ENCODE measurements around the gene ZNF76.

The ZNF76 gene

DNA sequence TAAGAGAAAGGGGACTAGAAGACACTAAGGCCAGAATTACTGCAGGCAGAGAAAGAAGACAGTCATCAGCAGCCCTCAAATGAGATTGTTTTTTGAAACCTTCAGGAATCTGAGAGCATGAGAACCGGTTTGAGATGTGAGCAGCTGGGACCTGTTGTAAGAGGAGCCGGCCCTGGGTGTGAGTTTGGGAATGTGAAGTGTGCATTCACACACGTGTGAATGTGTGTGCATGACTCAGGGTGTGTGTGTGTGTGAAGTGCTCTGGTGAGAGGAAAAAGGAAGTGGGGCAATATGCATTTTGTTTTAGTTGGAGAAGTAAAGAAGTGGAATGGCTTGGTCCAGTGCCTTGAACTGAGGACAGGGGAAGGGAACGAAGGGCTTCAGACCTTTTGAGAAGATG is 41.5 kb upstream of the ZNF76 start:
- Histone ChIP-seq H3K4me3 (ENCODE audit: low read depth, low read length) (no peak overlapping the region), H3K27ac (ENCODE audit: low read depth, low read length) (peak overlapping the region; percentile 59), H3K4ac (ENCODE audit: low read depth, low read length) (no peak overlapping the region), H2AK5ac (ENCODE audit: low read length) (no peak overlapping the region), H4K12ac (ENCODE audit: low read depth, low read length) (no peak overlapping the region), H3K79me1 (ENCODE audit: low read length) (peaks cover 18% of the 10 kb centered on the region), H3K79me2 (ENCODE audit: control insufficient read depth, insufficient read depth, low read length, poor library complexity) (peaks cover 2% of the 10 kb centered on the region), H2BK120ac (ENCODE audit: insufficient read depth, low read length, poor library complexity) (no peak overlapping the region), H4K91ac (ENCODE audit: low read depth, low read length) (no peak overlapping the region), H3K4me2 (ENCODE audit: low read length) (peak overlapping the region; percentile 47), H3K23ac (ENCODE audit: low read length) (no peak overlapping the region), H4K8ac (ENCODE audit: low read depth, low read length) (no peak overlapping the region), H3K36me3 (ENCODE audit: control insufficient read depth in 1 of 2, insufficient read depth in 2 of 2, low read length in 2 of 2) (no peaks in the 10 kb centered on the region), H3K14ac (ENCODE audit: low read length) (peak overlapping the region; percentile 25), H3K9ac (ENCODE audit: low read length) (no peak overlapping the region), H2BK12ac (ENCODE audit: low read length) (peak overlapping the region; percentile 20), H3K9me3 (ENCODE audit: insufficient read depth, low read depth, low read length) (no peaks in the 10 kb centered on the region), H3K18ac (ENCODE audit: low read length) (no peak overlapping the region), H2BK5ac (ENCODE audit: low read depth, low read length, poor library complexity) (no peak overlapping the region), H2AFZ (ENCODE audit: insufficient read depth, low read length, poor library complexity) (no peak overlapping the region), H3K4me1 (ENCODE audit: control insufficient read depth in 1 of 2, insufficient read depth in 2 of 2, low read length in 2 of 2) (peaks cover 35 to 41% of the 10 kb centered on the region in 2 experiments), H3K27me3 (ENCODE audit: insufficient read depth, low read length) (peaks cover 2% of the 10 kb centered on the region)
- whole genome bisulfite sequencing (ENCODE audit: extremely low coverage, insufficient coverage, insufficient read length), result no CpG with 5 or more reads among the region's 4 CpGs
- peak; percentile 26 to 62 for DNase-seq

DNA sequence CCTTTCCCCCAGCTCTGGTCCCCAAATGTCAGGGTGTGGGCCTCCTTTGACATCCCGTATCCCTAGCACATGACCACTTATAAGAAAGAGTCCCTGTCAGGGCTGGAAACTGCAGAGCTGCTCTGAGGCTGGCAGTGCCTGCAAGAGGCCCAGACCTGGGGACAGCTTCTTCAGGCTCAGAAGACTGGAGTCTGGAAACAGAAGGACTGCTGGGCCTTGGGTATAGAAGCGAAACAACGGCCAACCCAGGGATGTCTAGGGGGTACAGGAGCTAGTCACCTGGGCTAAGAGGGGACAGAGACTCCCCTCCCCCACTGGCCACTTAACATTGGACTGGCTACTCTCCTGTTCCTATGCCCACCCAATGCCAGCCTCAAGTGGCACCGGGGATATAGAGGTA is 41.1 kb upstream of the ZNF76 start:
- Histone ChIP-seq H4K12ac (ENCODE audit: low read depth, low read length) (no peak overlapping the region), H3K23ac (ENCODE audit: low read length) (no peak overlapping the region), H3K14ac (ENCODE audit: low read length) (peak overlapping the region; percentile 25), H4K91ac (ENCODE audit: low read depth, low read length) (no peak overlapping the region), H4K8ac (ENCODE audit: low read depth, low read length) (no peak overlapping the region), H3K9ac (ENCODE audit: low read length) (no peak overlapping the region), H2BK12ac (ENCODE audit: low read length) (no peak overlapping the region), H3K4me1 (ENCODE audit: control insufficient read depth in 1 of 2, insufficient read depth in 2 of 2, low read length in 2 of 2) (peaks cover 35 to 37% of the 10 kb centered on the region in 2 experiments), H3K79me1 (ENCODE audit: low read length) (peaks cover 18% of the 10 kb centered on the region), H3K18ac (ENCODE audit: low read length) (peak overlapping the region; percentile 29), H2AK5ac (ENCODE audit: low read length) (peak overlapping the region; percentile 18), H3K9me3 (ENCODE audit: insufficient read depth, low read depth, low read length) (no peaks in the 10 kb centered on the region), H2AFZ (ENCODE audit: insufficient read depth, low read length, poor library complexity) (no peak overlapping the region), H3K4ac (ENCODE audit: low read depth, low read length) (no peak overlapping the region), H3K36me3 (ENCODE audit: control insufficient read depth in 1 of 2, insufficient read depth in 2 of 2, low read length in 2 of 2) (no peaks in the 10 kb centered on the region), H2BK5ac (ENCODE audit: low read depth, low read length, poor library complexity) (no peak overlapping the region), H3K4me2 (ENCODE audit: low read length) (no peak overlapping the region), H3K4me3 (ENCODE audit: low read depth, low read length) (no peak overlapping the region), H3K79me2 (ENCODE audit: control insufficient read depth, insufficient read depth, low read length, poor library complexity) (peaks cover 2% of the 10 kb centered on the region), H3K27me3 (ENCODE audit: insufficient read depth, low read length) (no peaks in the 10 kb centered on the region), H2BK120ac (ENCODE audit: insufficient read depth, low read length, poor library complexity) (no peak overlapping the region), H3K27ac (ENCODE audit: low read depth, low read length) (peak overlapping the region; percentile 9)
- DNase-seq, result no peak
- WGBS (ENCODE audit: extremely low coverage, insufficient coverage, insufficient read length), result no CpG with 5 or more reads among the region's 4 CpGs

DNA sequence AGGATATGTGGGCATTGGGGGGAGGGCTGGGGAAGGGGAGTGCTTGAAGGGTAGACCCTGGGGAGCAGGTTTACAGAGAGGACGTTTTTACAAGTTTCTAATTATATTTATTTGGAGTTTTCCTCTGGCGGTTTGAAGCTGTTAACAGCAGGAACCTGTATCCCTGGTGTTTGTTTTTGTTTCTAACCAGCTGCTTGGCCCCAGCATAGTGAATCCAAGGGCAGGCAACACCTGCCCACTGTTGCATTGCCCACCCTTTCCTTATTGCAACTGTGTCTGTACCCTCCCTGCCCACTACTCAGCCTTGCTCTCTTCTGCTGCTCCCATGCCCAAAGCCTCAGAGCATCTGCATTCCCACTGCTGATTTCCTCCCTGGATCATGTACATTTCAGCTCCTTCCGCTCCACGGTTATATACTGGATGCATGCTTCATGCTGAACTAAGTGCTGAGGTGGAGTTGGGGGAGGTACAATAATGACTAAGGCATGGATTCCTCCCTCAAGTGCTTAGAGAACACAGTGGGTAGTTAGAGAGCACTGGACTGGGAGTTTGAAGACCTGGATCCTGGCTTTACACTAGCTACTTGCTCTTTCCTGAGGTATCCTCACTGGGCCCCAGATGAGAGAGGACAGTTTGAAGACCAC is 39.7 kb upstream of the ZNF76 start:
- no peak overlapping the region for H2AFZ ChIP-seq (ENCODE audit: insufficient read depth, low read length, poor library complexity)
- no peak overlapping the region for H3K18ac ChIP-seq (ENCODE audit: low read length)
- H3K36me3 ChIP-seq (ENCODE audit: control insufficient read depth in 1 of 2, insufficient read depth in 2 of 2, low read length in 2 of 2), result no peaks in the 10 kb centered on the region
- H3K9me3 ChIP-seq (ENCODE audit: insufficient read depth, low read depth, low read length), result no peaks in the 10 kb centered on the region
- H2AK5ac ChIP-seq (ENCODE audit: low read length), result no peak overlapping the region
- H3K4me1 ChIP-seq (ENCODE audit: control insufficient read depth in 1 of 2, insufficient read depth in 2 of 2, low read length in 2 of 2), result peaks cover 32 to 33% of the 10 kb centered on the region in 2 experiments
- no peak overlapping the region for H3K4me3 ChIP-seq (ENCODE audit: low read depth, low read length)
- no peak overlapping the region for H2BK12ac ChIP-seq (ENCODE audit: low read length)
- no peak overlapping the region for H3K27ac ChIP-seq (ENCODE audit: low read depth, low read length)
- DNase-seq, result no peak
- H2BK120ac ChIP-seq (ENCODE audit: insufficient read depth, low read length, poor library complexity), result no peak overlapping the region
- H3K79me2 ChIP-seq (ENCODE audit: control insufficient read depth, insufficient read depth, low read length, poor library complexity), result no peaks in the 10 kb centered on the region
- no peaks in the 10 kb centered on the region for H3K27me3 ChIP-seq (ENCODE audit: insufficient read depth, low read length)
- no peak overlapping the region for H3K14ac ChIP-seq (ENCODE audit: low read length)
- no CpG with 5 or more reads among the region's 4 CpGs for WGBS (ENCODE audit: extremely low coverage, insufficient coverage, insufficient read length)
- H4K8ac ChIP-seq (ENCODE audit: low read depth, low read length), result no peak overlapping the region
- H3K23ac ChIP-seq (ENCODE audit: low read length), result no peak overlapping the region
- H3K4ac ChIP-seq (ENCODE audit: low read depth, low read length), result no peak overlapping the region
- no peak overlapping the region for H2BK5ac ChIP-seq (ENCODE audit: low read depth, low read length, poor library complexity)
- H4K91ac ChIP-seq (ENCODE audit: low read depth, low read length), result no peak overlapping the region
- H3K79me1 ChIP-seq (ENCODE audit: low read length), result peaks cover 10% of the 10 kb centered on the region
- no peak overlapping the region for H3K4me2 ChIP-seq (ENCODE audit: low read length)
- no peak overlapping the region for H4K12ac ChIP-seq (ENCODE audit: low read depth, low read length)
- H3K9ac ChIP-seq (ENCODE audit: low read length), result no peak overlapping the region

DNA sequence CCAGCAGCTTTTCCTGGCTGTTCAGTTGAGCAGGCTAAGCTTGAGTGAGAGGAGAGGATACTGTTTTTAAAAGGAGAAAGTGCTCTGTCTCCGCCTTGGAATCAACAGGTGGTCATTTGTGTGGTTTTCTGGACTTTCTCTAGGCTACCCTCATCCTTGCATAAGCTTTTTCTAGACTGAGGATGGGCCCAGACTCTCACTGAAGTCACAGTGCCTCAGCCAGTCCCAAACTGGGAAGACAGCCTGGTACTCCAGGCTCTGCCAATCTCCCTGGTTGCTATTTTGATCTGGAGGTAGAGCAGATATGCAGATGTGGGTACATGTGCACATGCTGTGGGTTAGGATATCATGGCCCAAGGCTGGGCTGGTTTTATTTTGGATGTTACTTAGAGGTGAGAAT is 38.8 kb upstream of the ZNF76 start:
- no peak overlapping the region for H4K91ac ChIP-seq (ENCODE audit: low read depth, low read length)
- no peak overlapping the region for H4K12ac ChIP-seq (ENCODE audit: low read depth, low read length)
- no peak overlapping the region for H3K4me2 ChIP-seq (ENCODE audit: low read length)
- no peak overlapping the region for H3K27ac ChIP-seq (ENCODE audit: low read depth, low read length)
- no peak overlapping the region for H3K9ac ChIP-seq (ENCODE audit: low read length)
- no peaks in the 10 kb centered on the region for H3K27me3 ChIP-seq (ENCODE audit: insufficient read depth, low read length)
- H2BK12ac ChIP-seq (ENCODE audit: low read length), result no peak overlapping the region
- no peaks in the 10 kb centered on the region for H3K79me2 ChIP-seq (ENCODE audit: control insufficient read depth, insufficient read depth, low read length, poor library complexity)
- H3K4ac ChIP-seq (ENCODE audit: low read depth, low read length), result no peak overlapping the region
- no peak overlapping the region for H2BK5ac ChIP-seq (ENCODE audit: low read depth, low read length, poor library complexity)
- H3K79me1 ChIP-seq (ENCODE audit: low read length), result peaks cover 10% of the 10 kb centered on the region
- no peak overlapping the region for H2BK120ac ChIP-seq (ENCODE audit: insufficient read depth, low read length, poor library complexity)
- H3K23ac ChIP-seq (ENCODE audit: low read length), result no peak overlapping the region
- H3K4me3 ChIP-seq (ENCODE audit: low read depth, low read length), result no peak overlapping the region
- H3K18ac ChIP-seq (ENCODE audit: low read length), result no peak overlapping the region
- no peak overlapping the region for H4K8ac ChIP-seq (ENCODE audit: low read depth, low read length)
- peaks cover 26 to 27% of the 10 kb centered on the region in 2 experiments for H3K4me1 ChIP-seq (ENCODE audit: control insufficient read depth in 1 of 2, insufficient read depth in 2 of 2, low read length in 2 of 2)
- H3K14ac ChIP-seq (ENCODE audit: low read length), result no peak overlapping the region
- no peaks in the 10 kb centered on the region for H3K36me3 ChIP-seq (ENCODE audit: control insufficient read depth in 1 of 2, insufficient read depth in 2 of 2, low read length in 2 of 2)
- no peak overlapping the region for H2AK5ac ChIP-seq (ENCODE audit: low read length)
- whole genome bisulfite sequencing (ENCODE audit: extremely low coverage, insufficient coverage, insufficient read length), result no CpG with 5 or more reads among the region's 1 CpG
- H3K9me3 ChIP-seq (ENCODE audit: insufficient read depth, low read depth, low read length), result no peaks in the 10 kb centered on the region
- H2AFZ ChIP-seq (ENCODE audit: insufficient read depth, low read length, poor library complexity), result no peak overlapping the region
- DNase-seq, result no peak
